ENCODE data around the gene KIF18B. TPM values are rescaled to one million over a fixed set of nuclear protein-coding genes. Genes with fewer than 3 reads are reported as not detected.
A peak's percentile ranks its signal among the peaks of the same experiment; 100 is the strongest.

Gene KIF18B
- total and polyA plus RNA-seq, 2 donors from 2014 or later = 0.44 TPM; not detected in 1

- Histone ChIP-seq H3K27ac (ENCODE audit: low read depth in 2 of 2, low read length in 2 of 2) (no peak overlapping the region), H3K9me3 (ENCODE audit: control insufficient read depth in 2 of 3, insufficient read depth in 1 of 3, low read length in 3 of 3) (no peaks in the 10 kb centered on the region), H3K9ac (ENCODE audit: low read length in 3 of 3) (no peak overlapping the region), H3K36me3 (ENCODE audit: control insufficient read depth in 2 of 3, insufficient read depth in 3 of 3, low read length in 3 of 3) (no peaks in the 10 kb centered on the region), H3K4me3 (ENCODE audit: low read length in 3 of 3) (no peak overlapping the region), H3K27me3 (ENCODE audit: control insufficient read depth, insufficient read depth, low read length) (no peaks in the 10 kb centered on the region), H3K4me1 (ENCODE audit: control insufficient read depth in 2 of 3, insufficient read depth in 2 of 3, low read depth in 1 of 3, low read length in 3 of 3) (no peaks in the 10 kb centered on the region)
- no peak for FAIRE-seq
- no peak for DNase-seq
- intact Hi-C loops (cut with DNase I) = no loop called here
- no peak for TF ChIP-seq CTCF (IDR thresholded peaks at IDR 0.05; ENCODE audit: borderline replicate concordance, extremely low read depth, insufficient read depth)
These were observed 6.8 kb downstream of the KIF18B start for GRCh38 chr17:44940768-44941167.

GRCh38 chr17:44940317-44940716, 7.3 kb downstream of the KIF18B start:
- H3K4me3 ChIP-seq (ENCODE audit: low read length in 3 of 3) = no peak overlapping the region
- no peaks in the 10 kb centered on the region for H3K4me1 ChIP-seq (ENCODE audit: control insufficient read depth in 2 of 3, insufficient read depth in 2 of 3, low read depth in 1 of 3, low read length in 3 of 3)
- no peak for FAIRE-seq
- DNase-seq = no peak
- H3K9me3 ChIP-seq (ENCODE audit: control insufficient read depth in 2 of 3, insufficient read depth in 1 of 3, low read length in 3 of 3) = no peaks in the 10 kb centered on the region
- H3K27me3 ChIP-seq (ENCODE audit: control insufficient read depth, insufficient read depth, low read length) = no peaks in the 10 kb centered on the region
- H3K9ac ChIP-seq (ENCODE audit: low read length in 3 of 3) = no peak overlapping the region
- TF ChIP-seq CTCF (IDR thresholded peaks at IDR 0.05; ENCODE audit: borderline replicate concordance, extremely low read depth, insufficient read depth) = no peak
- H3K36me3 ChIP-seq (ENCODE audit: control insufficient read depth in 2 of 3, insufficient read depth in 3 of 3, low read length in 3 of 3) = no peaks in the 10 kb centered on the region
- intact Hi-C loops (cut with DNase I) = no loop called here
- H3K27ac ChIP-seq (ENCODE audit: low read depth in 2 of 2, low read length in 2 of 2) = no peak overlapping the region

GRCh38 chr17:44935116-44935515, 12.5 kb downstream of the KIF18B start:
- no peak overlapping the region for H3K27ac ChIP-seq (ENCODE audit: low read depth in 2 of 2, low read length in 2 of 2)
- H3K4me1 ChIP-seq (ENCODE audit: control insufficient read depth in 2 of 3, insufficient read depth in 2 of 3, low read depth in 1 of 3, low read length in 3 of 3) = no peaks in the 10 kb centered on the region
- H3K4me3 ChIP-seq (ENCODE audit: low read length in 3 of 3) = no peak overlapping the region
- no peak for TF ChIP-seq CTCF (IDR thresholded peaks at IDR 0.05; ENCODE audit: borderline replicate concordance, extremely low read depth, insufficient read depth)
- no peaks in the 10 kb centered on the region for H3K9me3 ChIP-seq (ENCODE audit: control insufficient read depth in 2 of 3, insufficient read depth in 1 of 3, low read length in 3 of 3)
- no peak overlapping the region for H3K9ac ChIP-seq (ENCODE audit: low read length in 3 of 3)
- intact Hi-C loops (cut with DNase I) = no loop called here
- H3K36me3 ChIP-seq (ENCODE audit: control insufficient read depth in 2 of 3, insufficient read depth in 3 of 3, low read length in 3 of 3) = no peaks in the 10 kb centered on the region
- DNase-seq = peak in 2 of 5 donors; percentile 26 to 65
- H3K27me3 ChIP-seq (ENCODE audit: control insufficient read depth, insufficient read depth, low read length) = no peaks in the 10 kb centered on the region
- no peak for FAIRE-seq

GRCh38 chr17:44934745-44935105, 12.8 kb downstream of the KIF18B start:
- Histone ChIP-seq H3K36me3 (ENCODE audit: control insufficient read depth in 2 of 3, insufficient read depth in 3 of 3, low read length in 3 of 3) (no peaks in the 10 kb centered on the region), H3K9ac (ENCODE audit: low read length in 3 of 3) (no peak overlapping the region), H3K27ac (ENCODE audit: low read depth in 2 of 2, low read length in 2 of 2) (no peak overlapping the region), H3K4me1 (ENCODE audit: control insufficient read depth in 2 of 3, insufficient read depth in 2 of 3, low read depth in 1 of 3, low read length in 3 of 3) (no peaks in the 10 kb centered on the region), H3K27me3 (ENCODE audit: control insufficient read depth, insufficient read depth, low read length) (no peaks in the 10 kb centered on the region), H3K9me3 (ENCODE audit: control insufficient read depth in 2 of 3, insufficient read depth in 1 of 3, low read length in 3 of 3) (no peaks in the 10 kb centered on the region), H3K4me3 (ENCODE audit: low read length in 3 of 3) (no peak overlapping the region)
- TF ChIP-seq CTCF (IDR thresholded peaks at IDR 0.05; ENCODE audit: borderline replicate concordance, extremely low read depth, insufficient read depth) = no peak
- intact Hi-C loops (cut with DNase I) = no loop called here
- FAIRE-seq (no peak), DNase-seq (peak in 2 of 5 donors; percentile 24 to 37)
